H1 (cell line): Measurements from ENCODE around the gene CCNY. TPM values are rescaled to one million over a fixed set of nuclear protein-coding genes. Genes with fewer than 3 reads are reported as not detected.

ENCODE experiments used
- CTCF ChIA-PET: fragments of 300-600 bp; sonication (Branson Sonifier 250); formaldehyde crosslinking; loops from one replicate; lab custom pipeline; 2021; ENCODE audit not compliant: partially characterized antibody; lab: Charles Lee
- POLR2A ChIA-PET: fragments of 300-600 bp; sonication (Branson Sonifier 250); formaldehyde crosslinking; loops from one replicate; lab custom pipeline; 2021; ENCODE audit warnings: inconsistent platforms; ENCODE audit not compliant: partially characterized antibody; lab: Charles Lee
- DNase-seq, 2 experiments: peaks; one replicate each; pipeline versions ENCODE4 v3.0.0 to v3.0.0-alpha.2; 2010 to 2022; ENCODE audit warnings: low spot score in 2 of 2, low read depth in 1 of 2, mixed read lengths in 1 of 2
- FAIRE-seq: peaks from 2 replicates; lab custom pipeline; 2011; peaks lifted over from hg19 to GRCh38; lab: Jason Lieb, UNC
- H2AFZ ChIP-seq: 2 replicates; pipeline ENCODE4 v1.8.1; 2012; ENCODE audit warnings: low read length, inconsistent platforms
- H2AK5ac ChIP-seq: 2 replicates; pipeline ENCODE4 v1.6.1; 2013; ENCODE audit warnings: low read depth, low read length
- H2BK120ac ChIP-seq: replicated peaks from 2 replicates; pipeline ENCODE3; 2013; ENCODE audit warnings: low read depth, low read length, inconsistent platforms
- H2BK12ac ChIP-seq: 2 replicates; pipeline ENCODE4 v1.6.1; 2013; ENCODE audit warnings: low read depth, low read length
- H2BK15ac ChIP-seq: 2 replicates; pipeline ENCODE4 v1.6.1; 2013; ENCODE audit warnings: low read length
- H2BK20ac ChIP-seq: 2 replicates; pipeline ENCODE4 v1.6.1; 2013; ENCODE audit warnings: low read length
- H2BK5ac ChIP-seq: 2 replicates; pipeline ENCODE4 v1.6.1; 2013; ENCODE audit warnings: low read depth, low read length
- H3K14ac ChIP-seq: 2 replicates; pipeline ENCODE4 v1.6.1; 2013; ENCODE audit warnings: inconsistent platforms; ENCODE audit not compliant: insufficient read length
- H3K18ac ChIP-seq: 2 replicates; pipeline ENCODE4 v1.6.1; 2013; ENCODE audit warnings: low read length; ENCODE audit errors: extremely low read depth
- H3K23ac ChIP-seq: 2 replicates; pipeline ENCODE4 v1.6.1; 2013; ENCODE audit warnings: inconsistent platforms; ENCODE audit not compliant: insufficient read length
- H3K23me2 ChIP-seq: 2 replicates; pipeline ENCODE4 v1.6.1; 2013; ENCODE audit warnings: low read depth, low read length
- H3K27ac ChIP-seq: 2 replicates; pipeline ENCODE4 v1.6.1; 2011; ENCODE audit warnings: low read depth, low read length, inconsistent platforms
- H3K27me3 ChIP-seq, 4 experiments: replicated peaks in 1 of 4; 1 replicate in 1 of 4; 2 replicates in 3 of 4; pipeline versions ENCODE4 v1.6.1 to v1.8.1; 2011 to 2013; ENCODE audit warnings: low read length in 3 of 4, mild to moderate bottlenecking in 3 of 4, inconsistent platforms in 2 of 4, mixed read lengths in 2 of 4, moderate library complexity in 1 of 4; ENCODE audit not compliant: control insufficient read depth in 3 of 4, insufficient read depth in 3 of 4; ENCODE audit errors: extremely low read depth in 1 of 4
- H3K36me3 ChIP-seq, 4 experiments: 2 replicates each; pipeline versions ENCODE4 v1.6.1 to v1.8.1; 2011 to 2013; ENCODE audit warnings: mild to moderate bottlenecking in 4 of 4, low read length in 3 of 4, moderate library complexity in 2 of 4, control low read depth in 1 of 4, inconsistent platforms in 1 of 4; ENCODE audit not compliant: insufficient read depth in 4 of 4, control insufficient read depth in 2 of 4
- H3K4ac ChIP-seq: replicated peaks from 2 replicates; pipeline ENCODE3; 2013; ENCODE audit warnings: low read length, low read depth, mixed read lengths, inconsistent platforms; ENCODE audit not compliant: insufficient read length
- H3K4me1 ChIP-seq, 4 experiments: replicated peaks in 1 of 4; 1 replicate in 1 of 4; 2 replicates in 3 of 4; pipeline versions ENCODE4 v1.6.1 to v1.8.1; 2011 to 2013; ENCODE audit warnings: low read length in 3 of 4, inconsistent platforms in 2 of 4, mixed read lengths in 1 of 4; ENCODE audit not compliant: insufficient read depth in 4 of 4, control insufficient read depth in 3 of 4
- H3K4me2 ChIP-seq, 2 experiments: 2 replicates each; pipeline versions ENCODE4 v1.6.1 to v1.8.1; 2011 to 2013; ENCODE audit warnings: low read depth in 2 of 2, low read length in 2 of 2, control low read depth in 1 of 2, inconsistent platforms in 1 of 2, mild to moderate bottlenecking in 1 of 2; ENCODE audit not compliant: insufficient read depth in 1 of 2
- H3K4me3 ChIP-seq, 4 experiments: fragments of 200-600, 300-600 bp in 1 of 4; sonication (generic), shearing (Covaris generic), sonication (Bioruptor Twin) in 1 of 4; 2 replicates each; pipeline versions ENCODE4 v1.5.1 to v1.8.1; 2011 to 2016; ENCODE audit warnings: low read length in 4 of 4, low read depth in 3 of 4, control low read depth in 2 of 4, inconsistent platforms in 2 of 4, mild to moderate bottlenecking in 2 of 4, mixed read lengths in 1 of 4, moderate library complexity in 1 of 4; ENCODE audit not compliant: insufficient read depth in 2 of 4; ENCODE audit errors: extremely low read depth in 1 of 4
- H3K56ac ChIP-seq: replicated peaks from 2 replicates; pipeline ENCODE3; 2013; ENCODE audit warnings: low read depth, mild to moderate bottlenecking, mixed read lengths, low read length, inconsistent platforms; ENCODE audit not compliant: insufficient read length
- H3K79me1 ChIP-seq: 2 replicates; pipeline ENCODE4 v1.6.1; 2013; ENCODE audit warnings: low read depth, low read length, control low read depth
- H3K79me2 ChIP-seq, 2 experiments: 2 replicates each; pipeline versions ENCODE4 v1.6.1 to v1.8.1; 2012 to 2013; ENCODE audit warnings: low read length in 2 of 2, mild to moderate bottlenecking in 2 of 2, inconsistent platforms in 1 of 2; ENCODE audit not compliant: insufficient read depth in 2 of 2, control insufficient read depth in 1 of 2
- H3K9ac ChIP-seq, 4 experiments: replicated peaks in 1 of 4; 1 replicate in 1 of 4; 2 replicates in 3 of 4; pipeline versions ENCODE4 v1.6.1 to v1.8.1; 2011 to 2013; ENCODE audit warnings: low read depth in 3 of 4, low read length in 3 of 4, control low read depth in 2 of 4, mild to moderate bottlenecking in 2 of 4, moderate library complexity in 2 of 4, inconsistent platforms in 1 of 4; ENCODE audit errors: extremely low read depth in 1 of 4
- H3K9me3 ChIP-seq, 2 experiments: 2 replicates each; pipeline versions ENCODE4 v1.6.1 to v1.8.1; 2012 to 2013; ENCODE audit warnings: mild to moderate bottlenecking in 2 of 2, moderate library complexity in 2 of 2, control low read depth in 1 of 2, inconsistent platforms in 1 of 2, low read depth in 1 of 2, low read length in 1 of 2, mixed read lengths in 1 of 2; ENCODE audit not compliant: insufficient read depth in 2 of 2
- H4K20me1 ChIP-seq, 2 experiments: replicated peaks in 1 of 2; 2 replicates each; pipeline versions ENCODE3 to v1.8.1; 2011 to 2013; ENCODE audit warnings: inconsistent platforms in 2 of 2, low read length in 2 of 2, mild to moderate bottlenecking in 1 of 2; ENCODE audit not compliant: insufficient read depth in 2 of 2, control insufficient read depth in 1 of 2
- H4K5ac ChIP-seq: 2 replicates; pipeline ENCODE4 v1.6.1; 2013; ENCODE audit warnings: low read length, low read depth, mixed read lengths, inconsistent platforms; ENCODE audit not compliant: insufficient read length
- H4K8ac ChIP-seq: 2 replicates; pipeline ENCODE4 v1.8.0; 2013; ENCODE audit warnings: mild to moderate bottlenecking, moderate library complexity, low read length, inconsistent platforms; ENCODE audit not compliant: insufficient read depth; ENCODE audit errors: extremely low read depth
- H4K91ac ChIP-seq: replicated peaks from 2 replicates; pipeline ENCODE3; 2013; ENCODE audit warnings: low read length, mixed read lengths, inconsistent platforms; ENCODE audit not compliant: insufficient read length
- CBX5 ChIP-seq: fragments of 300-800, 300-1000 bp; sonication (generic); IDR thresholded peaks from 2 replicates; pipeline ENCODE4 v1.7.1; 2016; ENCODE audit warnings: antibody characterized with exemption, low read length, low read depth
- EGR1 ChIP-seq: IDR thresholded peaks from 2 replicates; pipeline ENCODE4 v1.6.1; 2011; ENCODE audit warnings: low read depth, low read length, borderline replicate concordance
- EP300 ChIP-seq, 2 experiments: IDR thresholded peaks; 1 replicate in 1 of 2; 2 replicates in 1 of 2; pipeline ENCODE4 v1.6.1; 2011 to 2012; ENCODE audit warnings: low read depth in 2 of 2, low read length in 2 of 2, mild to moderate bottlenecking in 2 of 2, borderline replicate concordance in 1 of 2, inconsistent platforms in 1 of 2, moderate library complexity in 1 of 2
- SP1 ChIP-seq: IDR thresholded peaks from 2 replicates; pipeline ENCODE4 v1.6.1; 2011; ENCODE audit warnings: low read depth, low read length
- TAF1 ChIP-seq: IDR thresholded peaks from 2 replicates; pipeline ENCODE4 v1.6.1; 2011; ENCODE audit warnings: mild to moderate bottlenecking, low read depth, low read length
- WGBS, 2 experiments: shearing (Covaris generic) in 1 of 2; methylation state at CpG; one replicate each; pipeline versions ENCODE4 v1.1.6 to v1.1.7; 2013 to 2015; ENCODE audit warnings: low lambda C conversion rate in 2 of 2, mixed read lengths in 2 of 2, inconsistent platforms in 1 of 2, low coverage in 1 of 2, missing lambda C conversion rate in 1 of 2; ENCODE audit not compliant: insufficient replicate concordance in 2 of 2, insufficient coverage in 1 of 2, insufficient read length in 1 of 2; ENCODE audit errors: extremely low coverage in 1 of 2, missing lambda C conversion rate in 1 of 2; 5-methylcytosine and 5-hydroxymethylcytosine counted together
- polyA plus RNA-seq, 7 experiments: library from polyadenylated mRNA; depleted of rRNA in 3 of 7; stranded (reverse) in 5 of 7; unstranded in 2 of 7; fragments of >200 nt in 5 of 7; fragments of 200-250 nt in 2 of 7; gene quantifications; 1 replicate in 5 of 7; 2 replicates in 1 of 7; 4 replicates in 1 of 7; pipeline versions ENCODE4 v1.2.1 to v1.2.3, GENCODE V29; 2011 to 2013; ENCODE audit warnings: missing spikeins in 2 of 7, mixed read lengths in 2 of 7
- total RNA-seq: library from RNA; stranded (reverse); fragmentation: NEBNext Ultra II Directional; extraction: Animal tissue kit (Norgen Biotek cat#: 25700); gene quantifications from 2 replicates; pipeline ENCODE4 v1.2.1, GENCODE V29; 2021

The CCNY gene
- total and polyA plus RNA-seq, 2 of the 8 experiments (the other 6 are each of a cell fraction or from before 2014, with no cell fraction given), result 25.3 to 68.2 TPM

- POLR2A ChIA-PET, result no interaction called here
- TF ChIP-seq EP300 (IDR thresholded peaks at IDR 0.05; ENCODE audit: borderline replicate concordance in 1 of 2, low read depth in 2 of 2, low read length in 2 of 2) (no peak), CBX5 (no peak), EGR1 (no peak), TAF1 (no peak), SP1 (no peak)
Observed at GRCh38 chr10:35584946-35585345, 248.6 kb downstream of the CCNY start.

More at GRCh38 chr10:35584946-35585345, 248.6 kb downstream of the CCNY start:
- Histone ChIP-seq H2BK12ac (no peak overlapping the region), H3K56ac (no peak overlapping the region), H3K14ac (no peak overlapping the region), H2AFZ (no peak overlapping the region), H2BK15ac (no peak overlapping the region), H3K79me2 (no peaks in the 10 kb centered on the region), H4K8ac (no peak overlapping the region), H3K9ac (no peak overlapping the region), H2BK5ac (no peak overlapping the region), H3K9me3 (no peaks in the 10 kb centered on the region), H4K20me1 (no peaks in the 10 kb centered on the region), H4K5ac (no peak overlapping the region), H4K91ac (no peak overlapping the region), H2BK120ac (no peak overlapping the region), H3K18ac (no peak overlapping the region), H3K27ac (no peak overlapping the region), H3K4me2 (no peak overlapping the region), H2AK5ac (no peak overlapping the region), H3K4ac (no peak overlapping the region), H3K23me2 (no peaks in the 10 kb centered on the region), H3K23ac (no peak overlapping the region), H3K79me1 (no peaks in the 10 kb centered on the region), H3K27me3 (no peaks in the 10 kb centered on the region; a peak in 1 of 7 replicates), H2BK20ac (no peak overlapping the region), H3K4me1 (no peaks in the 10 kb centered on the region), H3K4me3 (no peak overlapping the region), H3K36me3 (no peaks in the 10 kb centered on the region)
- FAIRE-seq, result no peak
- no peak for DNase-seq
- CTCF ChIA-PET, result interaction anchor here (0.8 to 1.7 kb wide), 3 partner anchors 8 to 15 kb away, joined by 3 to 9 read pairs (median 5); no protein-coding TSS in a partner anchor
- WGBS, 2 experiments, result 97% methylated on average over 7 of the region's 9 CpGs; no CpG with 5 or more reads in 1 of the 2 experiments
